Dendritic cell treated with granulocyte-macrophage colony-stimulating factor and Interleukin-4, amounts not matched to agents 40 ng/mL and 50 ng/mL, for 4 days (primary cell): ENCODE results near the gene PLPP4.

ENCODE experiments used
- H3K27ac Mint-ChIP-seq: one replicate; pipeline ENCODE4 v1.8.0; 2022; ENCODE audit warnings: mild to moderate bottlenecking, mixed read lengths
- H3K27me3 Mint-ChIP-seq: one replicate; pipeline ENCODE4 v1.8.0; 2022; ENCODE audit warnings: mild to moderate bottlenecking, mixed read lengths
- H3K36me3 Mint-ChIP-seq: one replicate; pipeline ENCODE4 v1.8.0; 2022; ENCODE audit warnings: low read depth, mixed read lengths
- H3K4me1 Mint-ChIP-seq: one replicate; pipeline ENCODE4 v1.8.0; 2022; ENCODE audit warnings: low read depth, mixed read lengths
- H3K4me3 Mint-ChIP-seq: one replicate; pipeline ENCODE4 v1.8.0; 2022; ENCODE audit warnings: mild to moderate bottlenecking, moderate library complexity, mixed read lengths
- H3K9me3 Mint-ChIP-seq: one replicate; pipeline ENCODE4 v1.8.0; 2022; ENCODE audit warnings: mixed read lengths
- intact Hi-C: fragments of 100-400 bp; cut with micrococcal nuclease; formaldehyde crosslinking; loops from one replicate; pipeline ENCODE4 v1.15.0; 2022

Gene PLPP4

GRCh38 chr10:120593693-120594092, 136.7 kb downstream of the PLPP4 start:
- H3K9me3 Mint-ChIP-seq, result no peaks in the 10 kb centered on the region
- H3K4me3 Mint-ChIP-seq, result no peak overlapping the region
- H3K36me3 Mint-ChIP-seq, result no peaks in the 10 kb centered on the region
- intact Hi-C loops, result no loop called here
- H3K27ac Mint-ChIP-seq, result no peak overlapping the region
- peaks cover 2% of the 10 kb centered on the region for H3K27me3 Mint-ChIP-seq
- no peaks in the 10 kb centered on the region for H3K4me1 Mint-ChIP-seq

DNA sequence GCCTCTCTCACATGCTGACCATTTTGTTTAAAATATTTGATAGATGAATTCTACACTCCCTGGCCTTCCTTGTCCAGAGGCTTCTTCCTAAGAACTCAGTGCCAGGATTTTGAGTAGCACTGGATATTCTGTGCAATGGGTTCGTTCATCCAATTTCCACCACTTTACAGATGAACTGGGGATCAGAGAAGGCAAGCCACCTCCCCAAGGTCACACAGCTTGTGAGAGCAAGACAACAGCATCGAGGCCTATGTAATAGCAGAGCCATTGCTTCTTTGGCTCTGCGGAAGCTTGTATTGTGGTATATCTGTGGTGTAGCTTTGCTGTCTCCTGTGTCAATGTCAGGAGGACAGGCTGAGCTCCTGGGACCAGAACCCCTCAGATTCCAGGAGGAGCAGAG, 140.9 kb downstream of the PLPP4 start:
- Mint-ChIP-seq H3K27me3 (peaks cover 4% of the 10 kb centered on the region), H3K4me1 (peaks cover 15% of the 10 kb centered on the region), H3K27ac (no peak overlapping the region), H3K36me3 (no peaks in the 10 kb centered on the region), H3K9me3 (peaks cover 1% of the 10 kb centered on the region), H3K4me3 (no peak overlapping the region)
- intact Hi-C loops, result no loop called here

GRCh38 chr10:120598386-120598785, 141.4 kb downstream of the PLPP4 start:
- no peak overlapping the region for H3K4me3 Mint-ChIP-seq
- H3K36me3 Mint-ChIP-seq, result no peaks in the 10 kb centered on the region
- peaks cover 6% of the 10 kb centered on the region for H3K9me3 Mint-ChIP-seq
- intact Hi-C loops, result no loop called here
- peaks cover 4% of the 10 kb centered on the region for H3K27me3 Mint-ChIP-seq
- peaks cover 15% of the 10 kb centered on the region for H3K4me1 Mint-ChIP-seq
- no peak overlapping the region for H3K27ac Mint-ChIP-seq

- intact Hi-C loops, result no loop called here
Measured at GRCh38 chr10:120599200-120599724, 142.2 kb downstream of the PLPP4 start.

DNA sequence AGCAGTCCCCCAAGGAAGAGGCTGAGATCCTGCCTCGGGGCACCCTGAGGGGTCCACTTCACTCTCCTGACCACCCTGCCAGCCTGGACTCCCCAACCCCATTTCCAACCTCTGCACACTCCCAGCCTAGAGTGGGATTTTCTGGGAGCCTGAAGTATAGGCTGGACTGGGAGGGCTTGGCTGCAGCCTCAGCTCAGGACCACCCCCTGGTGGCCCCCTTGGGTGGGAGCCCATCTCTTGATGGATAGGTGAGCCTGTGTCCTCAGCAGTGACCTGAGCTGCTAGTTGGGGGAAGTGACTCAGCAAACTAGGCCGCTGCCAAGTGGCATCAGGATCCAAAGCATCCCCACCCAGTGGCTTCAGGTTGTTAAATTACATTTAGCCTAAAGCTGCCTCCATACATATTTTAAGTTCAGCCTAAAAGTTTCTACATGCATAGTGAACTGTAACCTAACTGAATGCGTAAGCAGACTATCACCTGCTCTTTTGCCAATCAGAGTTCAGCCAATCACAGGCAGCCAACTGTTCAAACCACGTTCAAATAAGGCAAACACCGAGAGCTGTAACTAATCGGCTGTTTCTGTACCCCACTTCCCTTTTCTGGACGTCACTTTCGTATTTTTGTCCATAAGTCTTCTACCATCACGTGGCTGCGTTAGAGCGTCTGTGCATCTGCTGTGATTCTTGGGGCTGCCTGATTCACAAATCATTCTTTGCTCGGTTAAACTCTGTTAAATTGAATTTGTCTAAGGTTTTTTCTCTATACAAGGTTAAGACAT, 144.0 kb downstream of the PLPP4 start:
- intact Hi-C loops, result no loop called here
- no peaks in the 10 kb centered on the region for H3K36me3 Mint-ChIP-seq
- no peak overlapping the region for H3K4me3 Mint-ChIP-seq
- H3K27me3 Mint-ChIP-seq, result peaks cover 2% of the 10 kb centered on the region
- peaks cover 9% of the 10 kb centered on the region for H3K9me3 Mint-ChIP-seq
- H3K4me1 Mint-ChIP-seq, result peaks cover 15% of the 10 kb centered on the region
- H3K27ac Mint-ChIP-seq, result no peak overlapping the region

More at GRCh38 chr10:120599200-120599724, 142.2 kb downstream of the PLPP4 start:
- peaks cover 15% of the 10 kb centered on the region for H3K4me1 Mint-ChIP-seq
- H3K9me3 Mint-ChIP-seq, result peaks cover 9% of the 10 kb centered on the region
- H3K27ac Mint-ChIP-seq, result no peak overlapping the region
- H3K27me3 Mint-ChIP-seq, result peaks cover 4% of the 10 kb centered on the region
- H3K36me3 Mint-ChIP-seq, result no peaks in the 10 kb centered on the region
- H3K4me3 Mint-ChIP-seq, result no peak overlapping the region

DNA sequence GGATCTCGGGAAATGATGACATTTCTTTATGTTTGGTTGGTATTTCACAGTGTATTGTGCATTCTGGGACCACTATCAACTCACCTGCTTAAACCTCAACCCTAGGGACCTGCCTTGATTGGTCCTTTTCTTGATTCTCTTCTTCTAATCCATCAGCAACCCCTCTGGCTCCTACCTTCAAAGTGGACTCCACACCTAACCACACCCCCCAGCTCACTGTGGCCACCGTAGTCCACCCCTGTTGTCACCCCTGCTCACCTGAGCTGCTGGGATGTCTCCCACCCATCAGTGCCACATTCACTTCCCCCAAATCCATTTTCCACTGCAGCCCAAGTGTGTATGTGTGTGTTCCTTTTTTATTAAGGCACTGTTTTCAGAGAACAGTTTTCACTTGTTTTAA, 145.0 kb downstream of the PLPP4 start:
- Mint-ChIP-seq H3K9me3 (peaks cover 9% of the 10 kb centered on the region), H3K27ac (no peak overlapping the region), H3K36me3 (no peaks in the 10 kb centered on the region), H3K4me1 (peaks cover 15% of the 10 kb centered on the region), H3K27me3 (peaks cover 2% of the 10 kb centered on the region), H3K4me3 (no peak overlapping the region)
- intact Hi-C loops, result no loop called here

- Mint-ChIP-seq H3K27me3 (peaks cover 2% of the 10 kb centered on the region), H3K4me1 (peaks cover 15% of the 10 kb centered on the region), H3K4me3 (no peak overlapping the region), H3K9me3 (peaks cover 17% of the 10 kb centered on the region), H3K36me3 (no peaks in the 10 kb centered on the region), H3K27ac (no peak overlapping the region)
- intact Hi-C loops, result no loop called here
Measured at GRCh38 chr10:120605410-120605809, 148.4 kb downstream of the PLPP4 start.

GRCh38 chr10:120606051-120606764, 149.2 kb downstream of the PLPP4 start:
- peaks cover 9% of the 10 kb centered on the region for H3K4me1 Mint-ChIP-seq
- H3K4me3 Mint-ChIP-seq, result no peak overlapping the region
- no peak overlapping the region for H3K27ac Mint-ChIP-seq
- intact Hi-C loops, result no loop called here
- H3K27me3 Mint-ChIP-seq, result peaks cover 2% of the 10 kb centered on the region
- no peaks in the 10 kb centered on the region for H3K36me3 Mint-ChIP-seq
- H3K9me3 Mint-ChIP-seq, result peaks cover 17% of the 10 kb centered on the region

GRCh38 chr10:120607016-120607709, 150.1 kb downstream of the PLPP4 start:
- Mint-ChIP-seq H3K9me3 (peaks cover 17% of the 10 kb centered on the region), H3K4me3 (no peak overlapping the region), H3K4me1 (no peaks in the 10 kb centered on the region), H3K27me3 (peaks cover under 1% of the 10 kb centered on the region), H3K27ac (no peak overlapping the region), H3K36me3 (no peaks in the 10 kb centered on the region)
- intact Hi-C loops, result no loop called here

GRCh38 chr10:120607710-120608703, 151.0 kb downstream of the PLPP4 start:
- H3K9me3 Mint-ChIP-seq, result peaks cover 14% of the 10 kb centered on the region
- H3K27ac Mint-ChIP-seq, result no peak overlapping the region
- H3K36me3 Mint-ChIP-seq, result no peaks in the 10 kb centered on the region
- intact Hi-C loops, result no loop called here
- no peaks in the 10 kb centered on the region for H3K4me1 Mint-ChIP-seq
- H3K4me3 Mint-ChIP-seq, result no peak overlapping the region
- no peaks in the 10 kb centered on the region for H3K27me3 Mint-ChIP-seq

- Mint-ChIP-seq H3K27me3 (no peaks in the 10 kb centered on the region), H3K4me3 (no peak overlapping the region), H3K27ac (no peak overlapping the region), H3K4me1 (no peaks in the 10 kb centered on the region), H3K9me3 (peaks cover 8% of the 10 kb centered on the region), H3K36me3 (no peaks in the 10 kb centered on the region)
- intact Hi-C loops, result no loop called here
Measured at GRCh38 chr10:120609006-120609405, 152.0 kb downstream of the PLPP4 start.

GRCh38 chr10:120610791-120611190, 153.8 kb downstream of the PLPP4 start:
- Mint-ChIP-seq H3K27ac (no peak overlapping the region), H3K4me1 (no peaks in the 10 kb centered on the region), H3K9me3 (peaks cover 9% of the 10 kb centered on the region), H3K36me3 (no peaks in the 10 kb centered on the region), H3K4me3 (no peak overlapping the region), H3K27me3 (peaks cover 1% of the 10 kb centered on the region)
- intact Hi-C loops, result no loop called here

DNA sequence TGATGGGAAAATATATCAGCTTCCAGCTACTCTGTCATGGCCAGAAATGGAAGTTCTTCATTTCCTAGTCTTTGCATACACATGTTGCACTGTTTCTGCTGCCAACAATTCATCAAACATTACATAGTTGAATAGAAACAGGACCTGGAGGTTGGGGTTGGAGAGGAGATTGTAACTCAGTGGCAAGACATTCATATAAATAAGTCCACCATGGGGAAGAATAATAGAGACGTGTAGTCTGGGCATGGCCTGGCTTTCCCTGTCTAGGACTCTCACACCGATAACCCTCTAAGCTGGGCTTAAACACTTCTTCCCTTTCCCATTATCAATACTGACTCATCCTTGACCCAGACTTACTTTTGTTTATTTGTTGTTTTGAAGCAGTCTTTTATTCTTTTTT, 155.7 kb downstream of the PLPP4 start:
- no peak overlapping the region for H3K4me3 Mint-ChIP-seq
- H3K9me3 Mint-ChIP-seq, result peaks cover 17% of the 10 kb centered on the region
- no peaks in the 10 kb centered on the region for H3K4me1 Mint-ChIP-seq
- H3K27me3 Mint-ChIP-seq, result peaks cover 3% of the 10 kb centered on the region
- no peak overlapping the region for H3K27ac Mint-ChIP-seq
- no peaks in the 10 kb centered on the region for H3K36me3 Mint-ChIP-seq
- intact Hi-C loops, result no loop called here
